Measurements from ENCODE around the gene ISG20. TPM values are rescaled to one million over a fixed set of nuclear protein-coding genes. Genes with fewer than 3 reads are reported as not detected.
A peak's percentile ranks its signal among the peaks of the same experiment; 100 is the strongest.

Gene ISG20
- total RNA-seq, 1 experiment from 2014 or later, result 6.4 TPM

GRCh38 chr15:88624156-88624970, 14.5 kb upstream of the ISG20 start:
- Histone ChIP-seq H3K36me3 (ENCODE audit: control insufficient read depth, insufficient read depth, low read length) (no peaks in the 10 kb centered on the region; the same call in 1 of the 2 replicates), H3K27me3 (replicated peaks; ENCODE audit: control insufficient read depth, insufficient read depth, low read length) (no peaks in the 10 kb centered on the region), H3K4me3 (ENCODE audit: low read depth, low read length) (no peak overlapping the region), H3K4me1 (peaks cover 7% of the 10 kb centered on the region; the same call in 1 of the 2 replicates), H3K9me3 (no peaks in the 10 kb centered on the region)
- TF ChIP-seq CTCF (IDR thresholded peaks at IDR 0.05; ENCODE audit: insufficient read depth in 1 of 2, low read depth in 1 of 2, low read length in 1 of 2, severe bottlenecking in 1 of 2, unreplicated experiment in 1 of 2), result peak; percentile 34 to 46
- Mint-ChIP-seq H3K4me3 (ENCODE audit: unreplicated experiment) (peak overlapping the region; percentile 8), H3K27ac (ENCODE audit: unreplicated experiment) (peak overlapping the region; percentile 71), H3K9me3 (ENCODE audit: unreplicated experiment) (no peaks in the 10 kb centered on the region), H3K27me3 (ENCODE audit: insufficient read depth, unreplicated experiment) (no peaks in the 10 kb centered on the region), H3K36me3 (ENCODE audit: insufficient read depth, unreplicated experiment) (peaks cover 57% of the 10 kb centered on the region), H3K4me1 (ENCODE audit: low read depth, unreplicated experiment) (peaks cover 24% of the 10 kb centered on the region)
- intact Hi-C loops (cut with micrococcal nuclease; ENCODE audit: unreplicated experiment), result loop anchor here (1.0 kb wide), 1 partner anchor 31 kb away; no protein-coding TSS in a partner anchor
- ChIA-PET POLR2A (interaction anchor here (0.6 to 2.2 kb wide), 3 partner anchors 14 to 149 kb away, joined by 3 to 10 read pairs (median 3); partner anchors contain the start of gene ISG20), CTCF (interaction anchor here (0.6 to 2.1 kb wide), 6 partner anchors 14 to 280 kb away, joined by 3 to 26 read pairs (median 4); partner anchors contain the start of gene ISG20)
- peak in 1 of 2 experiments; percentile 26 for DNase-seq
- BruUV-seq (replicated peaks), result no TSS peak

GRCh38 chr15:88624971-88625490, 13.8 kb upstream of the ISG20 start:
- Histone ChIP-seq H3K36me3 (ENCODE audit: control insufficient read depth, insufficient read depth, low read length) (no peaks in the 10 kb centered on the region; the same call in 1 of the 2 replicates), H3K27me3 (replicated peaks; ENCODE audit: control insufficient read depth, insufficient read depth, low read length) (no peaks in the 10 kb centered on the region), H3K4me3 (ENCODE audit: low read depth, low read length) (no peak overlapping the region), H3K9me3 (no peaks in the 10 kb centered on the region), H3K4me1 (peaks cover 7% of the 10 kb centered on the region; the same call in 1 of the 2 replicates)
- H3K4me3 Mint-ChIP-seq (ENCODE audit: unreplicated experiment), result no peak overlapping the region
- POLR2A ChIA-PET, result interaction anchor here (0.6 to 2.2 kb wide), 2 partner anchors 13 to 148 kb away, joined by 3 to 10 read pairs; partner anchors contain the start of gene ISG20
- H3K36me3 Mint-ChIP-seq (ENCODE audit: insufficient read depth, unreplicated experiment), result peaks cover 64% of the 10 kb centered on the region
- no peaks in the 10 kb centered on the region for H3K9me3 Mint-ChIP-seq (ENCODE audit: unreplicated experiment)
- no peak for DNase-seq
- peaks cover 24% of the 10 kb centered on the region for H3K4me1 Mint-ChIP-seq (ENCODE audit: low read depth, unreplicated experiment)
- no peak for TF ChIP-seq CTCF (IDR thresholded peaks at IDR 0.05; ENCODE audit: insufficient read depth in 1 of 2, low read depth in 1 of 2, low read length in 1 of 2, severe bottlenecking in 1 of 2, unreplicated experiment in 1 of 2)
- no peaks in the 10 kb centered on the region for H3K27me3 Mint-ChIP-seq (ENCODE audit: insufficient read depth, unreplicated experiment)
- CTCF ChIA-PET, result interaction anchor here (0.6 to 2.1 kb wide), 7 partner anchors 13 to 280 kb away, joined by 3 to 26 read pairs (median 4); partner anchors contain the start of gene ISG20
- intact Hi-C loops (cut with micrococcal nuclease; ENCODE audit: unreplicated experiment), result loop anchor here (1.0 kb wide), 1 partner anchor 30 kb away; no protein-coding TSS in a partner anchor
- H3K27ac Mint-ChIP-seq (ENCODE audit: unreplicated experiment), result no peak overlapping the region
- BruUV-seq (replicated peaks), result no TSS peak
